ENCODE data around the gene ACOX2.

GRCh38 chr3:58580826-58581327, 43.9 kb upstream of the ACOX2 start:
- TF ChIP-seq CTCF (conservative IDR thresholded peaks at IDR 0.05) (no peak), EZH2 (IDR thresholded peaks at IDR 0.05; ENCODE audit: low read depth) (no peak)
